ENCODE results near the gene CAMK2N1. TPM values are rescaled to one million over a fixed set of nuclear protein-coding genes. Genes with fewer than 3 reads are reported as not detected.

The CAMK2N1 gene
- total and polyA plus RNA-seq, 11 donors = 3.8 to 10.0 (median 6.8) TPM

GRCh38 chr1:20491178-20491577 lies 5.2 kb upstream of the CAMK2N1 start:
- Histone ChIP-seq H3K4me3 (no peak overlapping the region), H3K36me3 (no peaks in the 10 kb centered on the region), H3K27ac (no peak overlapping the region), H3K4me1 (peaks cover 0 to 33% (median 20%) of the 10 kb centered on the region in 12 donors), H3K9me3 (no peaks in the 10 kb centered on the region), H3K27me3 (peaks cover 0 to 23% (median 12%) of the 10 kb centered on the region in 9 donors)
- DNase-seq (no peak), ATAC-seq (no peak)
- intact Hi-C loops (cut with DNase I) = loop anchor here (5.0 to 10.0 kb wide), 9 partner anchors 114 to 576 kb away; no protein-coding TSS in a partner anchor
- TF ChIP-seq POLR2A (IDR thresholded peaks at IDR 0.05) = no peak
- TF ChIP-seq, protein P1, sequence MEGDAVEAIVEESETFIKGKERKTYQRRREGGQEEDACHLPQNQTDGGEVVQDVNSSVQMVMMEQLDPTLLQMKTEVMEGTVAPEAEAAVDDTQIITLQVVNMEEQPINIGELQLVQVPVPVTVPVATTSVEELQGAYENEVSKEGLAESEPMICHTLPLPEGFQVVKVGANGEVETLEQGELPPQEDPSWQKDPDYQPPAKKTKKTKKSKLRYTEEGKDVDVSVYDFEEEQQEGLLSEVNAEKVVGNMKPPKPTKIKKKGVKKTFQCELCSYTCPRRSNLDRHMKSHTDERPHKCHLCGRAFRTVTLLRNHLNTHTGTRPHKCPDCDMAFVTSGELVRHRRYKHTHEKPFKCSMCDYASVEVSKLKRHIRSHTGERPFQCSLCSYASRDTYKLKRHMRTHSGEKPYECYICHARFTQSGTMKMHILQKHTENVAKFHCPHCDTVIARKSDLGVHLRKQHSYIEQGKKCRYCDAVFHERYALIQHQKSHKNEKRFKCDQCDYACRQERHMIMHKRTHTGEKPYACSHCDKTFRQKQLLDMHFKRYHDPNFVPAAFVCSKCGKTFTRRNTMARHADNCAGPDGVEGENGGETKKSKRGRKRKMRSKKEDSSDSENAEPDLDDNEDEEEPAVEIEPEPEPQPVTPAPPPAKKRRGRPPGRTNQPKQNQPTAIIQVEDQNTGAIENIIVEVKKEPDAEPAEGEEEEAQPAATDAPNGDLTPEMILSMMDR (IDR thresholded peaks at IDR 0.05) = no peak
- WGBS, 4 donors = 62 to 84% (median 75%) methylated on average over 6 of the region's 6 CpGs

DNA sequence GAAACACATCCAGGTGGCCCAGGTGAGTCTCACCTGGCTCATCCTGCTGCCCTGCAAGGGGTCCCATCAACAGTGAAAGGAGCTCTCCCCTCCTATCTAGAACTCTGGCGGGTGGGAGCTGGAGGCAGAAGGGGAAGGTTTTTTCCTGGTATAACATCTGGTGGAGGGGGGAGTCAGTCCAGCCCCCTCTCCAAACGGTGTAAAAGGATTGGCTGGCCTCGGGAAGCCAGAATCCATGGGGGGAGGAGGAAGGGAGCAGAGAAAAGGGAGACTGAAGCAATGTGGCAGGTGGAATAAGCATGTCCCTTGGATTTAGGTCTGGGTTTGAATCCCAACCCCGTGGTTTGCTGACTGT lies 1.2 kb upstream of the CAMK2N1 start:
- Histone ChIP-seq H3K27ac (peak overlapping the region in 7 of 12 donors; percentile 77 to 92 (median 86)), H3K27me3 (peaks cover 14 to 58% (median 36%) of the 10 kb centered on the region in 9 donors), H3K36me3 (peaks cover 0 to 3% (median 0%) of the 10 kb centered on the region in 9 donors), H3K4me3 (peak overlapping the region in 8 of 12 donors; percentile 48 to 69 (median 62)), H3K9me3 (no peaks in the 10 kb centered on the region), H3K4me1 (peaks cover 0 to 38% (median 16%) of the 10 kb centered on the region in 12 donors)
- intact Hi-C loops (cut with DNase I) = no loop called here
- 4 to 20% (median 13%) methylated on average over 4 of the region's 4 CpGs for WGBS, 4 donors
- DNase-seq (no peak), ATAC-seq (no peak)
- no peak for TF ChIP-seq POLR2A (IDR thresholded peaks at IDR 0.05)
- TF ChIP-seq, protein P1 (IDR thresholded peaks at IDR 0.05) = no peak

- peak overlapping the region; percentile 43 to 70 (median 61) for H3K4me3 ChIP-seq
- H3K27me3 ChIP-seq = peaks cover 14 to 62% (median 41%) of the 10 kb centered on the region in 9 donors
- peak overlapping the region; percentile 42 to 92 (median 82) for H3K27ac ChIP-seq
- WGBS, 4 donors = 2 to 4% (median 3%) methylated on average over 18 to 51 of the region's 51 CpGs
- intact Hi-C loops (cut with DNase I) = no loop called here
- peaks cover 0 to 38% (median 16%) of the 10 kb centered on the region in 12 donors for H3K4me1 ChIP-seq
- DNase-seq (peak; percentile 82 to 88 (median 82)), ATAC-seq (peak; percentile 33 to 80 (median 72))
- no peaks in the 10 kb centered on the region for H3K9me3 ChIP-seq
- TF ChIP-seq POLR2A (IDR thresholded peaks at IDR 0.05) = no peak
- TF ChIP-seq, protein P1 (IDR thresholded peaks at IDR 0.05) = no peak
- peaks cover 0 to 3% (median 0%) of the 10 kb centered on the region in 9 donors for H3K36me3 ChIP-seq
Observed at GRCh38 chr1:20486457-20487235, 636 bp upstream of the CAMK2N1 start.

Data from heart left ventricle (tissue), 16 donors.